Jurkat, Clone E6-1 (cell line): ENCODE data around the gene STPG3.
A peak's percentile ranks its signal among the peaks of the same experiment; 100 is the strongest.

Experiments
- DNase-seq: peaks from one replicate; pipeline ENCODE4 v3.0.0-alpha.2; 2011; ENCODE audit warnings: low read depth, low spot score
- H3K4me3 ChIP-seq: 2 replicates; pipeline ENCODE4 v1.5.1; 2011; ENCODE audit warnings: mild to moderate bottlenecking, low read length, control low read depth, moderate library complexity

STPG3 gene

DNA sequence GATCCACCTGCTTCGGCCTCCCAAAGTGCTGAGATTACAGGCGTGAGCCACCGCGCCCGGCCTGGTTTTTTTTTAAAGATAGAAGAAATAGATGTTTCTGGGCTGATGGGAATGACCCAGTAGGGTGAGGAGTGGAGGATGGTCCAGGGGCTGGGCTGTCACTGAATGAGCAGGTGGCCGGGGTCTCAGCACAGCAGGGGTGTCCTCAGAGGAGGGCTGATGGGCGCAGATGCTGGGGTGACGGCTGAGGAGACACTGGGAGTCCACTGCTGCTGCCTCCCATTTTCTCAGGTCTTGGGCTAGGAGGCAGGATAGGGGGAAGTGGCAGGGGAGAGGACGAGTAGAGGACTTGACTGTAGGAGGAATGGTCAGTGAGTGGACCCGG lies 24.1 kb downstream of the STPG3 start:
- no peak for DNase-seq
- H3K4me3 ChIP-seq = no peak overlapping the region

DNA sequence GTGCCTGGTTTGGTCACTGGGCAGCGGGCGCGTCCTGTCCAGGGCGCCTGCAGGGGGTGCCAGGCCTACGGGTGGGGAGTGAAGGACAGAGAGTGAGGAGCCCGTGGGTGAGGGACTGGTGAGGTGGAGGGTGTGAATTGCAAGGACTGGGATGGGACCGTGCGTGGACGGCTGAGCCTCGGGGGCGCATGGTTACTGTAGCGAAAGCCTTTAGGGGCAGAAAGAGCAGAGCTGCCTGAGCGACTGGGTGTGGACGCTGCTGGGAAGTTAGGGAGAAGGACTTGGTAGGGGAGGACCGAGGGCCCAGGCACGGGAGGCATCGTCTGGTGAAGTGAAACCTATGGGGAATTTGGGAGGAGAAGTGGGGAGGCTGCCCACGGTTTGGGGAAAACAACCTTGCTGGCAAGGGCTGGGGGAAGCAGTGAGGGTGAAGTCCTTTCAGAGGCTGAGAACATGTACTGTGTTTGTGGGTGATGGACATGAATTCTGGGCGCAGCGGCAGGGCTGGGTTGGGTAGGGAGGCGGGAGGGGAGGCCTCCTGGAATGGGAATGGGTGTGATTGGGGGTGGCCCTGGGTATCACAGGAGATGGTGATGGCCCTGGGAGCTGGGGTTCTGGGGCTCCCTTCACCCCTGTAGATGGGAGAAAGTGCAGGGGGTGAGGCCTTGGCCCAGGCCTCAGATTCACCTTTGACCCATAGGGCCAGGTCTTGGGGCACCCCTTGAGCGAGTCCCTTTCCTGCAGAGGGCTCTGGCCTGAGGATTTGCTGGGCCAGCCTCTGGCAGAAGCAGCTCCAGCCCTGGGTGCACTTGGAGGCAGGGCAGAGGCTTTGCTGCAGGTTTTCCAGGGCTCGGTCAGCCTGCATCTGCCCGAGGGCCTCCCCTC lies 24.7 kb downstream of the STPG3 start:
- DNase-seq = no peak
- no peak overlapping the region for H3K4me3 ChIP-seq

DNA sequence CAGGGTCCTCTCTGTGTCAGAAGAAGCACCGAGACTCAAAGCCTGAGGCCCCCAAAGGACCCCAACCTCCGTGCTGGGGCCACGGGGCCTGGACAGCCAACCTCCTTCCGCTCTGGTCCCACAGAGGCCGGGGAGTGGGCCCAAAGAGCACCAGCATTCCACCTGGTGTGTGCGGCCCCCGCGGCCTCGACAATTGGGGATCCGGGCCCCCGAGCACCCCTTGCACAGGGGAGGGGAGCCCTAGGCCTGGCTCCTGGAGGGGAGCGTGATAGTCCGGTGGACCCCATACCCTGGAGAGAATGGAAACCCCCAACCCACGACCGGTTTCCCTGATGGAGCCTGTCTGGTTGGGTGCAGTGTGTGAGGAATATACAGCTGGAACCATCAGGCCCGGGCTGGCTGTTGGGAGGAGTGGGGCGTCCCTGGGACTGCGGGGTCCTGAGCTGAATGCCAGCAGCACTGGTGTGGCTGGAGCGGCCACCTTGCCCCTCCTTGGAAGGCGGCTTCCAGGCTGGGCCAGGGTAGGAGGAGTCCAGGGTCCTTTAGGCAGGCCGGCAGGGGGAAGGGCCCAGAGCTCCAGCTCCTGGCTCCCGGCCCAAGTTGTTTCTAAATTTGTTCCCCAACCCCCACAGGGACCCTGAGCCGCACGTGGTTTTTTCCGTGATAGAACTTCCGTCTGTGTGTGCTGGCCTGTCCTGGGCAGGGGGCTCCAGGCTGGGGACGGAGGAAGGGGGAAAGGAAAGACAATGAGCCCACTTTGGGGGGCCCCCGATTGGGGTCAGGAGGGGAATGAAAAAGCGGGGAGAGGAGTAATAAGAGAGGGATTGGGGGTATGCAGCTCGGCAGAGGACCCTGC lies 25.6 kb downstream of the STPG3 start:
- H3K4me3 ChIP-seq = no peak overlapping the region
- DNase-seq = no peak

DNA sequence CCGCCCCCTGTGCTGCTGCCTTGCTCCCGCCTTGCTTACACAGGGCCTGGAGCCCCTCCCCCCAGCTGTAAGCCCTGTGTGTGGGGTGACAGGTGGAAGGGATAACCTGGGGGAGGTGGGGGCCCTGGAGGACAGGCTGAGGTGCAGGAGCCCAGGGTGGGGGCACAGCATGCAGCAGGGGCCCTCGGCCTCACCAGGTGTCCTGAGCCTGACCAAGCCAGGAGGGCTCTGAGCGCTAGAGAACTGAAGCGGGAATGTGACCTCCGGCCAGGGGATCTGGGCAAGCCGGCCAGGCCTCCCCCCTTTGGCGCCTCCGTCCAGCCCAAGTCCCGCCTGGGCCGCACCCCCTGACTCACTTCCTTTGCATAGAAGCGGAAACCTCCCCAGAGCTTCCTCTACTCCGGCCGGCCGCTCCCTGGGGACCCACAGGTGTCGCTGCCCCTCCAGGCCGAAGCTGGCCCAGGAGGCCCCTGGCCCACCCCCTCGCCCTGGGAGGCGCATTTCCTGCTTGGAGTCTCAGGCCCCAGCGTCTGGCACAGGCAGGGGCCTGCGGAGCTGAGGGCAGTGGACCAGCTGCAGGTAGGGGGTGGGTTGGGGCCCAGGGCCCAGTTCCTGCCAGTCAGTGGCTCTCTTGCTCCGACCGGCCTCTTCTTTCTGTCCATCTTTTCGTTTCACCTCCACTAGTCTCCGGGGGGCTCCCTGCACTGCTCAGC lies 26.4 kb downstream of the STPG3 start, which contains the start of gene TOR4A:
TOR4A (plus strand) TSS at position 398 of the 713 bp plus-strand sequence. CDS start 964 bp downstream, outside the sequence.
- no peak within 1 kb of the TSS for H3K4me3 ChIP-seq
- no peak for DNase-seq

DNA sequence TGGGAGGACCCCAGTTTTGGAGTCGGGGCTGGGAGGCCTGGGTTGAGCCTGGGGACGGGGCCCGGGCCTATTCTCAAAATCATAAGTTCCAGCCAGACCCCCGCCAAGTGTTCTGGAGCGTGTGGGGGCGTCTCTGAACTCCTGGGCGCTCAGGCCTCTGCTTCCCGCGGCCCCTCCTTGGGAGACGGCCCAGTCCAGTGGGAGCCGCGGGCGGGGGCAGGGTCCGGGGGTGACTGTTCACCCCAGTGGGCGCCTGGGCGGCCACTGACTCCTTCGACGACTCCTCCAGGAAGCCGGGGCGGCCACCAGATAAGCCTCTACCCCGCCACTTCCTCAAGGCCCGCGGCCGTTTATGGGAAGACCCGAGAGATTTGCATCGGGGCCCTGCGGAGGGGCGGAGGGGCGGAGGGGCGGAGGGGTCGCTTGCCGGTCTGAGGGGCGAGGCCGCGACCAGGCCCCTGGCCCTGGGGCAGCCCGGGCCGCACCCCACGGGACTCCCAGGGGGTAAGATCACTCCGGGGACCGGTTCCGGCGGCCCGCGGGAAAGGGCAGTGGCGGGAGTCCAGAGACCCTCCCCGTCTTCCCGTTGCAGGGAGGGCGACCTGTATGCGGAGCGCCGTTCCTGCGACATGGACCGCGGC lies 27.1 kb downstream of the STPG3 start:
- no peak for DNase-seq
- no peak overlapping the region for H3K4me3 ChIP-seq

DNA sequence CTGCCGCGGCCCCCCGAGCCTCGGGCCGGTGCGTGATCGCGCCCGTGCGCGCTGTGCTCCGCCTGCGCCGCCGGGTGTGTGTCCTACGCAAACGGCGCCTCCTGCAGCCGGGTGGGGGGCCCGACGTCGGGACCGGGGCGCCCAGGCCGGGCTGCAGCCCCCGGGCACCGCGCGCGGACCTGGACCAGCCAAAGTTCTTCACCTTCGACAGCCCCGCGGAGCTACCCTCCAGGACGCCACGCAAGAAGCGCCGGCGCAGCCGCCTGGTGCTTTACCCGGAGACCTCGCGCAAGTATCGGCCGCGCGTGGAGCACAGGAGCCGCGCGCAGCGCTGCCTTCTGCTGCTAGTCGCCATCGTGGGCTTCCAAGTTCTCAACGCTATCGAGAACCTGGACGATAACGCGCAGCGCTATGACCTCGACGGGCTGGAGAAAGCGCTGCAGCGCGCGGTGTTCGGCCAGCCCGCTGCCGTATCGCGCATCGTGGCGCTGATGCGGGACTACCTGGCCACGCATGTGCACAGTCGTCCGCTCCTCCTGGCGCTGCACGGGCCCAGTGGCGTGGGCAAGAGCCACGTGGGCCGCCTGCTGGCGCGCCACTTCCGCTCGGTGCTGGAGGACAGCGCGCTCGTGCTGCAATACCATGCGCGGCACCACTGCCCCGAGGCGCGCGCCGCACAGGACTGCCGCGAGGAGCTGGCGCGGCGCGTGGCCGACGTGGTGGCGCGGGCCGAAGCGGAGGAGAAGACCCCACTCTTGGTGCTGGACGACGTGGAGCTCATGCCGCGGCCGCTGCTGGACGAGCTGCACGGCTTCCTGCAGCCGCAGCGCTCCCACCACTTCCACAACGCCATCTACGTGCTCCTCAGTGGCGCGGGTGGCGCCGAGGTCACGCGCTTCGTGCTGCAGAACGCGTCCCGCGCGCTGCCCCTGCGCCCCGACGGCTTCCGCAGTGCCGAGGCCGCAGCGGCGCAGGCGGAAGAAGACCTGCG lies 27.9 kb downstream of the STPG3 start:
- H3K4me3 ChIP-seq = no peak overlapping the region
- no peak for DNase-seq

DNA sequence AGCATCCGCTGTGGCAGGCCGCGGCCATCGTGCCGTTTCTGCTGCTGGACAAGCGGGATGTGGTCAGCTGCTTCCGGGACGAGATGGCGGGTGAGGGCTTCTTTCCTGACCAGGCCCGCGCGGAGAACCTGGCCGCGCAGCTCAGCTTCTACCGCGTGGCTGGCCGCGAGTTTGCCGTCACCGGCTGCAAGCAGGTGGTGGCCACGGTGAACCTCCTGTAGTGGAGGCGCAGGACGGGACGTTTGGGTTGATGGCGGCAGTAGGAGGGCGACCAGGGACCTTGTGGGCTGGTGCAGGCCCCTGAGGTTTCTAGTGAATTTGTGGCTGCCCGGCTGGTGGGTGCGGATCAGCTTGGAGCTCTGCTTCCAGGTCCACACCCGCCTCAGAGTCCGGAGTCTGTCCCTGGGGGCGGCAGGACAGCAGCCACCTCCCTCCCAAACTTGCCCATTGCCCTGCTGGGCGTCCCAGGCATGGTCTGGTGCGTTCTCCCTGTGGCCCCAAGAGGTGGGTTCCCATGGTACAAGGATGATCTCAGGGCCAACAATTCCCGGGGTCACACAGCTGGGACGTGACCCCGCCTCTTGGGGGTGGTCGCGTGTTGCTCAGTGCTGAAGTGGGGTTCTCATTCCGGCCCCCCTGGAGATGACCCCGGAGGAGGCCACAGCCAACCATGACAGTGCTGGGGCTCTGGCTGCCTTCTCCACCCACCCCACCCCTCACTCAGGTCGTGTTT lies 28.8 kb downstream of the STPG3 start:
- DNase-seq = no peak
- H3K4me3 ChIP-seq = no peak overlapping the region

DNA sequence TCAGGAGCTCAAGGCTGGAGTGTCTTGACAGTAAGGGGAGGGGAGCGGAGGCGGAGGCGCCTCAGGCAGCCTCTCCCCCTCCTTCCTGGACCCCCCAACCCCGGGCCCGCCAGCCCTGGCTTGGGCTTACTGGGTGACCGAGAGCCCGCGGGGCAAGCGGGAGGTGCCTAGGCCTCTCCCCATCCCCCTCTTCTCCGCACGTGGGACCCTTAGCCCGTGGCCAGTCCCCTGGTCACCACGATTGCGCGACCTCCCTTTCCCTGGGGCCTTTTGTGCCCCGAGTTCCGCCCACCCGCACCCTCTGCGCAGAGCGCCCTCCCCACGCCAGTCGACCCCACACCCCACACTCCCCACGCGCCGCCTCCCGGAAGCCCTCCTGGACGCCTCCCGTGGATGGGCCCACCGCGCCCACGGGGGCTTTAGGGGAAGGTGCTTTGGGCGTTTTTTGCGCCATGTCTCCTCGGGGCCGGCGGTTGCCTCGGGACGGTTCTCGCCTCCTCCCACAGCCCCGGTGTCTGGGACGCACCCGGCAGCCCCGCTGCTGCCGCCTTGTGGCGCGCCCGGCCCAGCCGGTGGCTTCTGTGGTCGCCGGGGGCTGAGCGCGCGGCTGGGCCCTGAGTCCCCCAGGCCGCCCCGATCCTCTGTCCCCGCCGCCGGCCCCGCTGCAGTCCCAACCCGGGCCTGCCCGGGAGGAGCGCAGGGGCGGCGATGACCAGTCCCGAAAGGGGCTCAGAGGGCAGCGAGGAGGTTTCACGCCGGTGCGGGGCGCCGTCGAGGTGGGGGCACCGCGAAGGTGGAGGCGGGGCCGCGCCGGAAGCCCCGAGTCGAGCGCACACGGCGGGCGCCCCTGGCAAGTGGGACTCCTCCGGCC lies 29.6 kb downstream of the STPG3 start:
- no peak overlapping the region for H3K4me3 ChIP-seq
- DNase-seq = no peak

DNA sequence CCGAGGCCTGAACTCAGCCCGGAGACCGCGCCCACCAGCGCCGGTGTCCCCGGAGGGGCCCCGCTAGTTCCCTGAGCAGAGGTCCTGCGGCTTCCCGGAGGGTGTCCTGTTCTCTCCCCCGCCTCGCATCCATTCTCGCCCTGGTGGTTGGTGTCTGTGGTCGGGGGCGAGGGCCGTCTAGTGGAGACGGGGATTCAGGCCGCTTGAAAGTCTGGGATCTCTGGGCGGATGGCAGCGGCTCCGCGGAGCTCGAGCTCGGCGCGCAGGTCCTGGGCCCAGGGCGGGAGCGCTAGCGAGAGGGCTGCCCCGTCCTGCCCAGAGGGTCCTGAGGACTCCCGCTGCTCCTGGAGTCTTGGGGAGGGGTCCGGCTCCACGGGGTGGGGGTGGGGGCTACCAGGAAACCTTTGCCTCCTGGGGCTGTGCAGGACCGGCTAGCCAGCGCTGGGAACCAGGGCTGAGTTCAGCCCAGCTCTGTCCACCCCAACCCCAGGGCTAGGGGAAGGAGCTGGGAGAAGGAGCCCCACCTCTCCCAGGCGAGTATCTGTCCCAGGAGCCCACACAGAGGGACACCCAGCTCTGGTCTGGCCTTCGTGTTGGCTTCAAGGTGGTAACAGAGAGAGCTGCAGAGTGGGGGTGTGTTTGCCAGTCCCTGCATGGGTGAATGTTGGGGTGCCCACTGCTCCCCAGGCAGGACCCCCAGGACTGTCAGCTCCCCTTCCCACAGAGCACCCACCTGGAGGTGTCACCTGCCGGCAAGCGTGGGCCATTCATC lies 30.4 kb downstream of the STPG3 start:
- no peak overlapping the region for H3K4me3 ChIP-seq
- DNase-seq = no peak

DNA sequence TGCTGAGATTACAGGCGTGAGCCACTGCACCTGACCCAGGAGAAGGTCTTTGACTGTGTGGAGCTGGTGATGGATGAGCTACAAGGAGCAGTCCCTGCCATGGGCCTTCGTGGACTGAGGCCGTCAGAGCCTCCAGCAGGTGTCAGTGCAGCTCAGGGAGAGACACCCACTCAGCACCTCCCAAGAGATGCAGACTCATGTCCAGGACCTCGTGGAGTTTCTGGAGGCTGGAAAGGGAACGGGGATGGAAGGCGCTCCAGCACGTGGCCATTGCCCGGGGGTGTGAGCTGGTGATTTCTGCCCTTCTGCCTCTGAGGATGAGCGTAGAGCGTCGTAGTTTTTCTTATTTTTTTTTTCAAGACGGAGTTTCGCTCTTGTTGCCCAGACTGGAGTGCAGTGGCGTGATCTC lies 35.9 kb downstream of the STPG3 start:
- DNase-seq = no peak
- no peak overlapping the region for H3K4me3 ChIP-seq

DNA sequence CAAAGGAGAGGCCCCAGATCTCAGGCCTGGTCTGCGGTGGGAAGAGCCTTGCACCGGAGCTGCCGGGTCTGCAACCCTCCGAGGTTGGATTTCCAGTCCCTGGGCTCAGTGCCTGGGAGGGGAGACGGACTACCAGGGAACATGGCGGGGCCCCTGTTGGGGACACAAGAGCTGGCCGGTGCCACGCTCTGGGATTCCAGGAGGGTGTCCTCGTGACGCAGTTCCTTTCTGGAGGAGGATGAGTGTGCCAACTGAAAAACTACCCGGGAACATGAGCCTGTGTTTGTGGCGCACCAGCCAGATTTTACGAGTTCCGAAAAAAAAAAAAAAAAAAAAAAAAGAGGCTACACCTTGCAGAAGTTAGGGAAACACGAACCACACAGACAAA lies 42.0 kb downstream of the STPG3 start:
- no peak for DNase-seq

DNA sequence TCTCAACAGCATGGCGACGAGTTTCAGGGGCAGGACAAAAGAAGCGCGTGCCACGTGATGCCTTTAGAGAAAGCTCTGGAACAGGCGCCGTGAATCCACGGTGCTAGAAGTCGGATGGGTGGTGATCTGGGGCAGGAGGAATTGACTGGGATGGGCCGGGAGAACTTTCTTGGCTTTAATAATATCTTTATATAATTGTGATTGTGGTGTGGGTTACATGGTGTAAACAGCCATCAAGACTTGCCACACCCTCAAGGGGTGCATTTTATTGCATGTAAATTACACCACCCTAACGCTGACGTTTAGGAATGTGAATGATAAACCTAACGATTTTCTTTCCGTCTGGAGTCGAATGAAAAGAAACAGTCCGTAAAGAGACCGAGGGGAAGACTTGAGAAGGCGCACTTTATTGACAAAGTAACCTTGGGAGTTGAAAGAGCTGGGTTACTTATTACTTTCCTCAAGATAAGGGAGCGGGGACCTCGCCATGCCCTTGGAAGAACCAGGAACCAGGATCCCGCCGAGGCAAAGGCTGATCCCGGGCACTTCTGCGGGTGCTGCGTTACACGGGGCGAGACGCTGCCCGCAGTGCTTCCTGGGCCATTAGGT lies 42.5 kb downstream of the STPG3 start:
- DNase-seq = no peak
- H3K4me3 ChIP-seq = no peak overlapping the region

More for the DNA sequence above, 42.0 kb downstream of the STPG3 start:
- H3K4me3 ChIP-seq = no peak overlapping the region

DNA sequence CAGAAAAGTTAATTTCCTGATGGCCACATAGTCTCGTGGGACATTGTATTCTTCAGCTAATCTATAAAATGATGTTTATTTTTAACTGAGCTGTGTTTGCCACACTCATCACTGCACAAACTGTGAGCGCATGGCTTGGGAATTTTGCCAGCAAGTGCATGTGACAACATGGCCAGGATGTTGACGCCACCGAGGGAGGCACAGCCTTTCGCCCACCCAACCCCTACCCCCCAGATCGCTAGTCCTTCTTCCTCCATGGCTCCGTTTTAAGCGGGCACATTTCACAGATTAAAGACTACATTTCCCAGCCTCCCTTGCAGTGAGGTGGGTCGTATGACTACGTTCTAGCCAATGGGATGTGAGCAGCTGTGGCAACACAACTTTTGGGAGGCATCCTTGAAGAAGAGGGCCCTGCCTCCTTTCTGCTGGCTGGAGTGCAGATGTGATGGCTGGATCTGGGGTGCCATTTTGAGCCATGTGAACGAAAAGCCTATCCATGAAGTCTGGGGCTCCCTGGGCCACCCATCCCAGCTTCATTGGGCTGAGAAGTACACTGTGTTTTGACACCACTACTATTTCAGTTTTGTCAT lies 43.1 kb downstream of the STPG3 start:
- DNase-seq = peak; percentile 36
- H3K4me3 ChIP-seq = no peak overlapping the region

DNA sequence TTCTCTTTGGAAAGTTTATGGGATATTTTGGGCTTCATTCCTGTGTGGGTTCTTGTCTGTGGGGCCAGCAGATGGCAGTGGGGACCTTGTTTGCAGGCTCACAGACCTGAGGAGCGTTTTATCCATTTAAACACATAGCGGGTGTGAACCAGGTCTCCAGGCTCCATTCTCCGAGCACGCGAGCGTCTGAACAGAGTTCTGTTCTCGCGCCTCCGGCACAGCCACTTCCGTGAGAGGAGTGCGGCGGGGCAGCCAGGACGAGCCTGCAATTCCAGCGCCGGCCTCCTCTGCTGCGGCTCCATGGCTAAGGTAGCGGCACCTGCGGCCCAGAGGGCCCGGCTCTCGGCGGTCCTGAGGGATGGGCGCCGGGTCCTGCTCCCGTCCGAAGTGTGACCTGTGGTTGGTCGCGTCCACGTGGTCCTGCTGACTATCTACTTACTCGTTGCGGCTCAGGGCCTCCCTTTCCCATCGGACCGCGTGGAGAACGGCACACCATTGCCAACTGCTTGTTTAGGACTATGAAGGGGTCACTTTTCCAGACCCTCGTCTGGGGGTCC lies 43.7 kb downstream of the STPG3 start:
- DNase-seq = no peak
- H3K4me3 ChIP-seq = no peak overlapping the region
